Measurements from ENCODE around the gene VTCN1. TPM values are rescaled to one million over a fixed set of nuclear protein-coding genes. Genes with fewer than 3 reads are reported as not detected.

VTCN1 gene
- total RNA-seq, result not detected

GRCh38 chr1:117210831-117211261 is at the start of gene VTCN1:
VTCN1 (minus strand) TSS chr1:117210927; CDS start chr1:117210855, 72 bp downstream.
- no peak for TF ChIP-seq CTCF (IDR thresholded peaks at IDR 0.05; ENCODE audit: low read depth)

GRCh38 chr1:117258791-117259190 is 48.1 kb upstream of the VTCN1 start:
- TF ChIP-seq CTCF (IDR thresholded peaks at IDR 0.05; ENCODE audit: low read depth), result no peak

GRCh38 chr1:117257291-117257690 is 46.6 kb upstream of the VTCN1 start:
- no peak for TF ChIP-seq CTCF (IDR thresholded peaks at IDR 0.05; ENCODE audit: low read depth)

GRCh38 chr1:117250061-117250606 is 39.4 kb upstream of the VTCN1 start:
- TF ChIP-seq CTCF (IDR thresholded peaks at IDR 0.05; ENCODE audit: low read depth), result no peak

- no peak for TF ChIP-seq CTCF (IDR thresholded peaks at IDR 0.05; ENCODE audit: low read depth)
These were observed 34.2 kb upstream of the VTCN1 start for GRCh38 chr1:117244971-117245370.

GRCh38 chr1:117244306-117244705 is 33.6 kb upstream of the VTCN1 start:
- TF ChIP-seq CTCF (IDR thresholded peaks at IDR 0.05; ENCODE audit: low read depth), result no peak

- TF ChIP-seq CTCF (IDR thresholded peaks at IDR 0.05; ENCODE audit: low read depth), result no peak
These were observed 30.8 kb upstream of the VTCN1 start for GRCh38 chr1:117241512-117241911.
